ENCODE results near the gene FGF16.

- TF ChIP-seq CTCF (IDR thresholded peaks at IDR 0.05) (no peak), EP300 (IDR thresholded peaks at IDR 0.05) (no peak), POLR2A (IDR thresholded peaks at IDR 0.05) (no peak)
These were observed 20.4 kb upstream of the FGF16 start for GRCh38 chrX:77426811-77427210.

Data from sigmoid colon (tissue), 4 donors.